ENCODE measurements around the gene OR13A1. TPM values are rescaled to one million over a fixed set of nuclear protein-coding genes. Genes with fewer than 3 reads are reported as not detected.

The OR13A1 gene
- total RNA-seq, 1 experiment from 2014 or later = 0.15 TPM

DNA sequence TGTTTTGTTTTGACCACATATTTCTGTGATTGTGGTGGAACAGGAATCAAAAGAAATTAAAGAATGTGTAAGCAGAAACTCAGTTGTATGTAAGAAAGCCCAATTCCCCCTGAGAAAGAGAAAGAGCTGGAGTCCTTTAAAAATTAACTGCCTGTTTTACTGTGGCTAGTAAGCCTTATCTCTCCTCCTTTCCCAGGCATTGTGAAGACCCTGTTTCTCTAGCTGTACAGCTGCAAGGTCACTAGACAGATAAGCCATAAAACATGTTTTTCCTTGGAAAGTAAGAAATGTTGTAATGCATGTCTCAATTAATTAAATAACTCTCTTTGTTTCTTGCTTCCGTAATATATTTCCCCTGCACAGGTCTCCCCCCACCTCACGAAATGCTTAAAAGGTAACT lies 53.5 kb downstream of the OR13A1 start:
- Histone ChIP-seq H2BK5ac (ENCODE audit: insufficient read length, low read length) (no peak overlapping the region), H2AFZ (ENCODE audit: low read length) (no peak overlapping the region), H2AK5ac (ENCODE audit: insufficient read length, low read length) (no peak overlapping the region), H4K8ac (replicated peaks; ENCODE audit: insufficient read length, low read depth, low read length) (no peak overlapping the region), H3K9me3 (ENCODE audit: control insufficient read depth, low read depth, low read length) (no peaks in the 10 kb centered on the region), H3K56ac (ENCODE audit: insufficient read length, low read depth, low read length) (no peak overlapping the region), H3K27me3 (ENCODE audit: insufficient read depth, low read length) (no peaks in the 10 kb centered on the region; the same call in 1 of the 2 replicates), H3K79me2 (ENCODE audit: insufficient read depth, low read length) (no peaks in the 10 kb centered on the region), H3K14ac (ENCODE audit: insufficient read depth, low read length) (no peak overlapping the region), H2BK15ac (ENCODE audit: low read depth, low read length) (no peak overlapping the region), H3K23me2 (ENCODE audit: insufficient read length, low read depth, low read length, poor library complexity, severe bottlenecking) (no peaks in the 10 kb centered on the region), H3K4ac (ENCODE audit: low read depth, low read length) (no peak overlapping the region), H2BK20ac (ENCODE audit: low read depth, low read length, poor library complexity, severe bottlenecking) (no peak overlapping the region), H4K5ac (ENCODE audit: insufficient read length, low read depth, low read length) (no peak overlapping the region), H3K18ac (ENCODE audit: insufficient read length, low read depth, low read length) (no peak overlapping the region), H3K4me2 (ENCODE audit: insufficient read depth, insufficient read length, low read length) (no peak overlapping the region), H2BK120ac (ENCODE audit: low read depth, low read length, poor library complexity, severe bottlenecking) (no peak overlapping the region), H3K27ac (ENCODE audit: insufficient read length, low read depth, low read length) (no peak overlapping the region), H3K79me1 (ENCODE audit: insufficient read depth, low read depth, low read length, poor library complexity, severe bottlenecking) (no peaks in the 10 kb centered on the region), H3K4me1 (ENCODE audit: insufficient read depth, low read length) (no peaks in the 10 kb centered on the region), H4K20me1 (ENCODE audit: control insufficient read depth, insufficient read depth, insufficient read length) (no peaks in the 10 kb centered on the region), H3K9ac (ENCODE audit: extremely low read depth, insufficient read length, low read length) (no peak overlapping the region), H3K23ac (ENCODE audit: insufficient read length, low read depth, low read length) (no peak overlapping the region), H3T11ph (ENCODE audit: low read length) (no peak overlapping the region), H2BK12ac (ENCODE audit: insufficient read length, low read depth, low read length) (no peak overlapping the region), H4K91ac (ENCODE audit: insufficient read length, low read depth, low read length) (no peak overlapping the region)
- Mint-ChIP-seq H3K4me1 (0 out of 4 replicates have a peak, but pooled peaks cover 2% of the 10 kb centered on the region in 2 experiments), H3K9me3 (peaks cover 16 to 17% of the 10 kb centered on the region in 2 experiments), H3K27me3 (ENCODE audit: low read depth) (peaks cover 3% of the 10 kb centered on the region; the same call in 1 of the 2 replicates), H3K4me3 (no peak overlapping the region), H3K36me3 (ENCODE audit: insufficient read depth in 1 of 3, low read depth in 3 of 3) (no peaks in the 10 kb centered on the region; a peak in 1 of 7 replicates), H3K27ac (no peak overlapping the region)
- no CpG with 5 or more reads among the region's 2 CpGs for WGBS (ENCODE audit: extremely low coverage, insufficient read length, low lambda C conversion rate)
- no peak for DNase-seq
- TF ChIP-seq, protein P1, sequence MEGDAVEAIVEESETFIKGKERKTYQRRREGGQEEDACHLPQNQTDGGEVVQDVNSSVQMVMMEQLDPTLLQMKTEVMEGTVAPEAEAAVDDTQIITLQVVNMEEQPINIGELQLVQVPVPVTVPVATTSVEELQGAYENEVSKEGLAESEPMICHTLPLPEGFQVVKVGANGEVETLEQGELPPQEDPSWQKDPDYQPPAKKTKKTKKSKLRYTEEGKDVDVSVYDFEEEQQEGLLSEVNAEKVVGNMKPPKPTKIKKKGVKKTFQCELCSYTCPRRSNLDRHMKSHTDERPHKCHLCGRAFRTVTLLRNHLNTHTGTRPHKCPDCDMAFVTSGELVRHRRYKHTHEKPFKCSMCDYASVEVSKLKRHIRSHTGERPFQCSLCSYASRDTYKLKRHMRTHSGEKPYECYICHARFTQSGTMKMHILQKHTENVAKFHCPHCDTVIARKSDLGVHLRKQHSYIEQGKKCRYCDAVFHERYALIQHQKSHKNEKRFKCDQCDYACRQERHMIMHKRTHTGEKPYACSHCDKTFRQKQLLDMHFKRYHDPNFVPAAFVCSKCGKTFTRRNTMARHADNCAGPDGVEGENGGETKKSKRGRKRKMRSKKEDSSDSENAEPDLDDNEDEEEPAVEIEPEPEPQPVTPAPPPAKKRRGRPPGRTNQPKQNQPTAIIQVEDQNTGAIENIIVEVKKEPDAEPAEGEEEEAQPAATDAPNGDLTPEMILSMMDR (conservative IDR thresholded peaks at IDR 0.05) = no peak
